T-helper 1 cell treated with Interleukin-12 subunit alpha and Interleukin-12 subunit beta and Interleukin-4 antibody, amounts not matched to agents 30 ng/mL and 1 ng/mL, for 36 hours (primary cell): ENCODE results near the gene MAML2. TPM values are rescaled to one million over a fixed set of nuclear protein-coding genes. Genes with fewer than 3 reads are reported as not detected.
"Not testable (repeated sequence)": the region's sequence is repeated elsewhere in the genome, so short reads cannot be mapped to it uniquely, and the experiment has no call there.

Source experiments
- intact Hi-C: fragments of 100-400 bp; cut with micrococcal nuclease; formaldehyde crosslinking; loops from one replicate; pipeline ENCODE4 v1.15.1; 2024
- total RNA-seq: library from RNA; stranded (reverse); gene quantifications from 2 replicates; pipeline ENCODE4 v1.2.3, GENCODE V29; 2022

MAML2 gene
- total RNA-seq, 1 donor from 2014 or later: 14.8 TPM

DNA sequence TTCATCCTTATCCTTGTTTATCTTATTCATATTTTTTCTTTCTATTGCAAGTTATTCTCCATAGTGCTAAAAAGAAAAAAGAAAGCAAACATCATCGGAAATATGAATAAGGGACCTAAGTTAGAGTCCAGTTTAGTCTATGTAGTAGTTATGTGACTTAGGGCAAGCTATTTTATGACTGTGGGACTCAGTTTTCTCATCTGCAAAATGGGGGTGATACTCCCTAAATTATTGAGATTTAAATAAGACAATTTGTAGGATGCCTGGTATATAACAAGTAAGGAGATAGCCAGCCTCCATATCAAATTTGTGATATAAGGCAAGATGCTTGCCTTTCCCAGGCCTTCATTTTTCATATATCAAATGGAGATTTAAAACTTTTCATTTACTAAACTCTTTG is 69.5 kb downstream of the MAML2 start:
- intact Hi-C loops: loop anchor here (2.0 kb wide), 1 partner anchor 13 kb away; no protein-coding TSS in a partner anchor

DNA sequence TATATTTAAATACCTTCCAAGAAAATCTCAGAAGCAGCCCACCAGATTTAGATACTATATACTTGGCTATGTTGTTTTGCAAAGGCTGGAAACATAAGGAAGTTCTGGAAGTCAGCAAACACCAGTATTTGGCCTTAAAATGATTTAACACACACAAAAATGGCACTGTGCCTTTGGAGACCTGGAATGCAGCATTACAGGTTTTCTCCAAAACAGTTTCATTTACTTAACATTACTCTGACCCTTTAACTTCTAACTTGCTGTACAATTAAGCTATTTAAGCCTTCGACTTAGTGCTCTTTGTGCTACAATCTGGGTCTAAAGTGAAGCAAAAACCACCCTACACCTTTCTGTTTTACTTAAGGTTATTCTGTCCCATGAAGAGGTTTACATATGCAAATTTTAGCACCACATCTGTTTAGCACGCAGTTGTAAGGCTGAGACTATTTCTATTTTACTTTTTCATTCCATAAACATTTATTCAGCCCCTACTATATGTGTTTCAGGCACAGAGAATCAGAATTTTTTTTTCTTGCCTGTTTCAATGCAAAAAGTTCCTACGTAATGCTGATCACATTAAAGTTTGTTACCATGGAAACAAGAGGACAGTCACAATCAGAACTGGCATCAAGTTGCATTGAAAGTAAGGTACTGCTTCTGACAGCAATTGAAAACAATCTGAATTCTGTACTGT is 70.3 kb downstream of the MAML2 start:
- intact Hi-C loops: loop anchor here (2.0 kb wide), 1 partner anchor 14 kb away; no protein-coding TSS in a partner anchor

DNA sequence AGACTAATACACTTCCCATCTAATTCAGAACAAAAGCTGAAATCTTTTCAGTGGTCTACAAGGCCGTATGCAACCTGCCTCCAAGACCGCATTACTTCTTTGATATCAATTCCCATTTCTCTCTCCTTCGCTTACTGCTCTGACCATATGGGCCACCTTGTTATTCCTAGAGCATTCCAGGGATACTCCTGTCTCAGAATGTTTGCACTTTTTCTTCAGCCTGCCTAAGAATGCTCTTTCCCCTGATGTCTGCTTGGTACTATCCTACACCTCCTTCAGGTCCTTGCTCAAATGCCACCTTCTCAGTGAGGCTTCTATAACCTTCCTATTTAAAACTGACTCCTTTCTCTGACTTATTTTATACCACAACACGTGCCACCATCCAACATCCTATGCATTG is 71.2 kb downstream of the MAML2 start:
- intact Hi-C loops: loop anchor here (2.0 kb wide), 1 partner anchor 15 kb away; no protein-coding TSS in a partner anchor

DNA sequence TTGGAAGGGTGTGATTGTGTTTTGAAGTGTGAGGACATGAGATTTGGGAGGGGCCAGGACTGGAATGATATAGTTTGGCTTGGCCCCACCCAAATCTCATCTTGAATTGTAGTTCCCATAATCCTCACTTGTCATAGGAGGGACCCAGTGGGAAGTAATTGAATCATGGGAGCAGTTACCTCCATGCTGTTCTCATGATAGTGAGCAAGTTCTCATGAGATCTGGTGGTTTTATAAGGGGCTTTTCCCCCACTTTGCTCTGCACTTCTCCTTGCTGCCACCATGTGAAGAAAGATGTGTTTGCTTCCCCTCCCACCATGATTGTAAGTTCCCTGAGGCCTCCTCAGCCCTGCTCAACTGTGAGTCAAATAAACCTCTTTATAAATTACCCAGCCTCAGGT is 71.6 kb downstream of the MAML2 start:
- intact Hi-C loops: not testable (repeated sequence)

DNA sequence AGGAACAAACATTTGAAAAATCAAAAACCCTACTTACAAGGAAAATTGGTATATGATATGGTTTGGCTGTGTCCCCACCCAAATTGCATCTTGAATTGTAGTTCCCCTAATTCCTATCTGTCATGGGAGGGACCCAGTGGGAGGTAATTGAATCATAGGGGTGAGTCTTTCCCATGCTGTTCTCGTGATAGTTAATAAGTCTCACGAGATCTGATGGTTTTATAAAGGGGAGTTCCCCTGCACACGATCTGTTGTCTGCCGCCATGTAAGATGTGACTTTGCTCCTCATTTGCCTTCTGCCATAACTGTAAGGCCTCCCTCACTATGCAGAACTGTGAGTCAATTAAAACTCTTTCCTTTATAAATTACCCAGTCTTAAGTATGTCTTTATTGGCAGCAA is 74.5 kb downstream of the MAML2 start:
- intact Hi-C loops: not testable (repeated sequence)

DNA sequence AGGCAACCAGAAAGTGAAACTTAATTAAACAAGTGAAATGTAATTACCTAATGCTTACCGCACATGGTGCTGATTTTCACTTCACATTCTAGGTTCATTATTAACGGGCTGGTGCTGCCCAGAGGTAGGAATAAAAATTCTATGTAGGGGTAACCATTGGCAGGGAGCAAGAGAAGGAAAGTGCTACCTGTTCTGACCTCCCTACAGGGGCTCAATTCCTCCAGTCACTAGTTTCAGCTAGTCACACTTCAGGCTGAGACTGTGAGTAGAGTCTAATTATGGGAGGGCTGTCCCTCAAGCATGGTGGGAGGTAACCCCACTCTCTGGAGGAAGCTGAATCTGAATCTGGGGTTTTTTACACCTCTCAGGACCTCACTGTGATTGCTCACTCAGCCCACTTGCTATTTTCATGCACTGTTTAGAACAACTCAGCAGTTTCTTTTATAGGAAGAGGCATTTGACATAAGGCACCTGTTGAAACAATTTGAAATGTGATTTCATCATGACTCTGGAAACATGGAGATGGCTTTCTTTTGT is 75.4 kb downstream of the MAML2 start:
- intact Hi-C loops: loop anchor here (1.0 kb wide), 1 partner anchor 9 kb away; no protein-coding TSS in a partner anchor

DNA sequence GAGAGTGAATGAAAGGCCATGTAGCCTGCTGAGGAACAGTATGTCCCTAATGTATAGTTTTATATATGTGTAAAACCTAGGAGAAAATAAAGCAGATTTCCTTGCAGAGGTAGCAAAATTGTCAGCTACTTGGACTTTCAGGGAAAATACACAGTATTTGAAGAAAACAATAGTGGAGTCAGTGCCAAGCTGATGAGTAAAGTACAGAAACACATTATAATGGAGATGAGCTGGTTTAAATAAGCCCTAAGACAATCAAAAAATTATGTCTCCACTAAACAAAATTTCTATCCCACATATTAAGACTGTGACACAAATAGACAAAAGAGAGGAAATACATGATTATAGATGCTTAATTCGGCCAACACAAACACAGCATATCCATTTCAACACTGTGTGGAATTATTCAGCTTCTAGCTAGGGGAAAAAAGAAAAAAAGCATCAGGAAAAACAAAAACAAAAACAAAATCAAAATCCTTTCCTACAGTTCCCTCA is 75.9 kb downstream of the MAML2 start:
- intact Hi-C loops: loop anchor here (1.0 kb wide), 1 partner anchor 9 kb away; no protein-coding TSS in a partner anchor

DNA sequence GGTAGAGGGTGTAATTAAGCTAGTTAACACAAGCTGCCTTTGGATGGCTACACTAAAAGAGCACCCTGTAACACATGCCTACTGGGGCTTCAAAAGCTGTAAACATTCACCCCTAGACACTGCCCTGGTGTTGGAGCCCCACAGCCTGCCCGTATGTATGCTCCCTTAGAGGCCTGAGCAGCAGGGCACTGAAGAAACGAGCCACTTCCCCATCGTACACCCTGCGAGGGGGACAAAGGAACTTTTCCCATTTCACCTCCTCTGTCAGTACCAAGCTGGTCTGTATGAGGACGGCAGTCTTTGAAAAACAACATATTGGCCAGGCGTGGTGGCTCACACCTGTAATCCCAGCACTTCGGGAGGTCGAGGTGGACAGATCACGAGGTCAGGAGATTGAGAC is 77.0 kb downstream of the MAML2 start:
- intact Hi-C loops: no loop called here

DNA sequence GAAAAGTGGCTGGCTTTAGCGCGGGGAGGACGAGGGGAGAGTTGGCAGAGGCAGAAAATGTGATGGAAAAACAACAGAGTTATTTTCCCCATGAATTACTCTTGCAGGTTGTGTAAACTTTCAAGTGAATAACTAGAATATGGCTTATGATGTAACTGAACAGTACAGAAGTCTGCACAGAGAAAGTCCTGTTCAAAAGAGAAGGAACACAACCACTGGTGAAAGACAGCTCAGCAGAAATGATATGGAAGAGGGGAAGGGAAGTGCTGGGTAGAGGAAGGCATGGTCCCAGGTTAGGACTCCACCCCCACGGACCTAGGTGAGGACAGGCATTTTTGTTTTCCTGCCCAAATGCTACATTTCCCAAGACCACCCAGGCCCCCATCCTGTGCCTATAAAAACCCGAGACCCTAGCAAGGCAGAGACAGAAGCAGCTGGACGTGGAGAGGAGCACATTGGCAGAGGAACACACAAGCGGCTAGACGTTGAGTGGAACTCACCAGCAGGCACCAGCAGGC is 77.7 kb downstream of the MAML2 start:
- intact Hi-C loops: no loop called here

DNA sequence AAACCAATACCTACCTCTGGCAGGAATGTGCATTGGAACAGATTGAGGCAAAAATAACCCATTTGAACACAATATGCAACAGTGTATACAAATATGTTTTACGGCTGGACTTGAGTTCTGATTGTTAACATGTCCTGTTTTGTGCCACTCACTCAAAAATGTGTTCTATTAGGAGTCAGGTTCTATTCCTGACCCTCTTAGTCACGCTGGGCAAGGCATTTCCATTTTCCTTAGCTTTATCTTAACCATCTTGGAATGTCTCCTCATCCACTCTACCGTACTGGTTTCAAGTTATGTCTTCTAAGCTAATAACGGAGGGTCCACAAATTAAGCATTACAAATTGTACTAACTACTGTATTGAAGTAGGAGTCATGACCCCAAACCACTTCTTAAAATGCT is 78.6 kb downstream of the MAML2 start:
- intact Hi-C loops: no loop called here

DNA sequence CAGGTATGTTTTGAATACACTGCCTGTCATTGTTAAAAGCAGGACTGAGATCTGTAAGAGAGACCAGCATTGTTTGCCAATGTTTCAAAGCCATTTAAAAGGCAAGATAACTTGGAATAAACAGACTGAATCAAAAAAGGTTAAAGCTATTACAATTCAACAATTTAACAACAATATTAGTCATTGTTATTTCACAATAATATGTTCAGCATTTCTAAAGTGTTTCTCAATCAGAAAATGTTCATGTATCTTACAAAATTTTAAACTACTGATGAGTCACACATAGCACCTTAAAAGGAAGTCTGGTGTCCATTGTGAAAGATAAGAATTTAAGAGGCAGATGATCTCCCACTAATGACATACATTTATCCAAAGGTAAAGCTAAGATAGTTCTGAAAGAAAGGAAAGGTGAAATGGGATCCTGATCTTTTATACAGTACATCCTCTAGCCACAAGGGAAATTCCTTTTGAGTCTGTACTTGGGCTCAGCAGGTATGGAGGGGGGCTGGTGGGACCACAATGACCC is 79.7 kb downstream of the MAML2 start:
- intact Hi-C loops: no loop called here

DNA sequence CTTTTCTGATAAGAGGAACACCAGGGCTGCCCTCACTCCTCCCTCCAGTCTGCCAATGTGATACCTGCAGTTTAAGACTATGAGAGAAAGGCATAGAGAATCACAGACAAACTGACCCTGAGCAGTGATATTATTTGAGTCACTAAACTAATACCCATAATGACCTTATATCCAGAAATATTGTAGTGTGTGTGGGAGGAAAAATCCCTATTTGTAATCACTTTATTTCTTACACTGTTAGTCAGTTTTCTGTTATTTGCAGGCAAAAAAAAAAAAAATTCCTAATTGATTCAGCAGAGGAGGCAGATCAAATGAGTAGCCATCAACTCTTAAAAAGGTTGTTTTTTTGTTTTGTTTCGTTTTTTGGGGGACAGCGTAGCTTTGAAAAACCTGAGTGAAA is 82.5 kb downstream of the MAML2 start:
- intact Hi-C loops: no loop called here

DNA sequence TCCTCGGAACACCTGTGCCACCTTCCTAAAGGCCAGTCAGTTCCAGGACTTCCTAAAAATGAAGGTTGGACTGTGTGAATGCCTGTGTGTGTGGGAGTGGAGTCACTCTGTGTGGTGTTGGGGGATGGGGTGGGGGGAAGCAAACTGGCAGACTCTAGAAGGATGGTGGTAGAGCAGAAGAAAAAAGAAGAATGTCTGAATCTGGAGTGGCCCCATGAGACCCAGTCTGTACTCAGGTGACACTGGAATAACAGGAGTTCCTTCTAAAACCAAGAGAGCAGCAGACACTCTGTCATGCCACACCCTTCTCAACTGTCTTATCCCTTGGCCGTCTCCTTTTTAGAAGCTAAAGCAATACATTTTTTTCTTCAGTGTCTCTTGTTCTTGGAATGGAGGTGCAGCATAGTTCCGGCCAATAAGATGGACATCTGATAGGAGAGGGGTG is 82.9 kb downstream of the MAML2 start:
- intact Hi-C loops: no loop called here

DNA sequence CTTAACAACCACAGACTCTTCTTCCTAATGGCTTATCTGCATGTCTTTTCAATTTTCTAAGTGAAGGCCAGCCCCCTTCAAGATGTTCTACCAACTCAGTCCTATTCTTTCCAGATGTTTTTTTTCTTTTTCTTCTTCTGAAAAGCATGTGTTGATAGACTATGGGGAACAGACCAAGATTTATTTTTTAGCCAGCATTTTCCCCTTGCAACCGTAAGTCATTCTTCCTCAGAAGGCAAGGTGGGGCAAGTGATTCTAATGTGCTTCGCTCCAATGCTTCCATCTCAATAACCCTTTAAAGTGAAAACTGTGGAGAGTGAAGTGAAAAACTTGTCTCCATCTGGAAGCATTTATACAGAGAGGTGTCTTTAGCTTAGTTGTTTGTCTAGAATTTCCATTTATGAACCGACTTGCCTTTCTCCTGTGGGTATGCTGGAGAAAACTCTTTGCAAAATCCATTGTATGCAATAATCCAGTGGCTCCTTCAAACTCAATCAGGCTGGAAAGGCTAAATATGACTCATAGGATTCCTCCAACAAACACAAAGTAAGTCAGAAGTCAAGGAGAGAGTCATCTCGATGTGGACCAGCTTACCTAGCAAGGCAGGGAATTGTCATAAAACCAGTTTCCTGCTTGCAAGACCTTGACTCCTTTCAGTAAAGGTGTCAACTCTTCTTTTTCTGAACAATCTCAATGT is 83.7 kb downstream of the MAML2 start:
- intact Hi-C loops: loop anchor here (2.0 to 10.0 kb wide), 8 partner anchors 34 to 1107 kb away; partner anchors contain the start of genes JRKL, MTMR2 and SESN3

DNA sequence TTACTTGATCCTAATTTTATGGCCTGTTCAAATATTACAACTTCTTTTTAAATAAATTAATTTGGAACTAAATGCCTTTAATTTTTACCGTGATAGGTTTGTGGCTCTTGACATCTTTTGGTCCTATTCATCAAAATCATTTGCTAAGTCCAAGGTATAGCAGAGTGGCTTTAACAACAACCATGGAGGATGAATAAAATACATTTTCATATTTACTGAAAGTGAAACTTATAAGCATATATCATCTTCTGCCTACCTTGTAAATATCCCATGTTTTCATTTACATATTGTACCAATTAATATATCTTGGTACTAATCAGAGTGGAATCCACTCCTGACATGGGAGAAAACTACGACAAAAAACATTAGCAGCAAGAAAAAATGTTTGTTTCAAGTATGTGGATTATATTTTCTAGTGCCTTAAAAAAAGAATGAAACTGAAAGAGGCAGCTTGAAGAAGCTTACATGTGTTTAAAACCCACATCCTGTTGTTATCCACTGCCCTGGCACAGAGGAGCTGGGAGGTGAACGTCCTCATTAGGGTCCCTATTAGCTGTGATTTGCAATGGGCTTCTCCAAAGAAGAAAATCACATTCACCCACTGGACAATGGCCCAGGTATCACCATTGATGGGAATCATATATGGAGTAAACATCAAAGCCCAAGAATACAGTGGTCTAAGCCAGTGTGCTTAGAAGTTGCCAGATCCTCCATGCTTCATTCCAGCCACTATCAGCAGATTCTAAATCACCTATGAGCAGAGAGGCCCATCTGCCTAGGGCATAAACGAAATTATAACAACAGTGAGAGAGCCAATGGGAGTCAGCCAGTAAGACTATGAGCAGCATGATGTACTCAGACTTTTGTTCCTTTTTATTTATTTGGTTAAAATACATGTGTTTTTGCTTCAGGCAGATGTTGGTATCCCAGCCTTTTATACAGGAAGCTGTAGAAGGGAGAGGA is 84.7 kb downstream of the MAML2 start:
- intact Hi-C loops: loop anchor here (1.0 to 10.0 kb wide), 13 partner anchors 9 to 1106 kb away; partner anchors contain the start of genes CEP57, JRKL, MAML2 and MTMR2

DNA sequence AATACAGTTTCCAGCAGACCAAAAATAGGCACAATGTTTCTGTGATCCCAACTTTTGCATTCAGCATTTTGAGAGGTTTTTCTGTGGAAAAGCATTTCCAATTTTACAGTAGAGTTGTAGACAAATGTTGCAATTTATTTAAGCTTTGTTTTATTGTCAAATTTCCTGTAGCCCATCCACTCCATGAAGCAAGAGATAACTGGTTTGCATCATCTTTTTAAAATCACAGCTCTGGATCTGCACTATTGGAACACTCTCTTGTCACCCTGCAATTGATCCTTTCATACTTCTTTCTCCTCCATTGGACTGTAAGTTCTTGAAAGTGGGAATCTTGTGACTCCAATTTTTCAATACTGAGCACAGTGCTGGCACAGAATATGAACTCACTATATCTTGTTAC is 86.0 kb downstream of the MAML2 start:
- intact Hi-C loops: loop anchor here (5.0 to 10.0 kb wide), 6 partner anchors 135 to 1105 kb away; partner anchors contain the start of genes JRKL, MTMR2 and SESN3

DNA sequence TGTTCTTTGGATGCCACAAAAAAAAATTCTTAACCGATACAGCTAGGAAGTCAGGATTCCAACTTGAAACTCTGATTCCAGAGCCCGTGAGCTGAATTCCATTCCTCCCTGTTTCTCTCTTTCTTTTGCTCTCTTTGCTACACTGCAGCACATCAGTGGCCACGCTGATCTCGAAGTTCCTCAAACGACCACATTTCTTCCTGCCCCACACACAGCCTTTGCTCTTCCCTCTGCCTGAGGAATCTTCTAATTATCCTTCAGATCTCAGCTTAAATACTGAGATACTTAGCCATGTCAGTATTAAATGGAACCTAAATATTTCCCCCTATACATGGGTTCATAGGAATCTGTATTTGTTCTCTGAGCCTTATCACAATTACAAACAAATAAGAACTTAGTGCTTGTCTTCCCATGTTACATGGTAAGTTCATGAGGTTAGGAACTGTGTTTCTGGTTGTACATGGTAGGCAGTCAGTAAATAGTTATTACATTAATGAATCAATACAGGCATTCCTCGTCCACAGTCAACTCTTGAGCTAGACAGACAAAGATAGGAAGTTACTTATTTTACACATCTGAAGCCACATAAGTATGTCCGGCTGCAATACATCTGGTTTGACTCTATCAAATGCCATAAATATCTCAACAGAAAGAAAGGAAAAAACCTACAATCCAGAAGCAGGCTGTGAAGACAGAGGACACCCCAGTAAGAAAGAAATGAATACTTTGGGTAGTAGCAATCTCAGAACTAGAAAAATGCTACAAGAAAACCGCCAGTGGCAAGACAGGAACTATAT is 86.6 kb downstream of the MAML2 start:
- intact Hi-C loops: loop anchor here (5.0 to 10.0 kb wide), 6 partner anchors 136 to 1104 kb away; partner anchors contain the start of genes JRKL, MTMR2 and SESN3

DNA sequence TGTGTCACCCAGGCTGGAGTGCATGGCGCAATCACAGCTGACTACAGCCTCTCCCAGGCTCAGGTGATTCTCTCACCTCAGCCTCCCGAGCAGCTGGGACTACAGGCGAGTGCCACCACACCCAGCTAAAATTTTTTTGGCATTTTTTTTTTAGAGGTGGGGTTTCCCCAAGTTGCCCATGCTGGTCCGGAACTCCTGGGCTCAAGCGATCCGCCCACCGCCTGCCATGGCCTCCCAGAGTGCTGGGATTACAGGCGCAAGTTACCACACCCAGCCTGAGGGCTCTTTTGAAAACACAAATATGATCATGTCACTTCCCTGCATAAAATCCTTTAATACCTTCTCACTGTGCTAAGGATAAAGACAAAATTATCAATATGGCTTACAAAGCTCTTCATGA is 88.1 kb downstream of the MAML2 start:
- intact Hi-C loops: loop anchor here (1.0 to 10.0 kb wide), 7 partner anchors 9 to 1103 kb away; partner anchors contain the start of genes JRKL, MTMR2 and SESN3

DNA sequence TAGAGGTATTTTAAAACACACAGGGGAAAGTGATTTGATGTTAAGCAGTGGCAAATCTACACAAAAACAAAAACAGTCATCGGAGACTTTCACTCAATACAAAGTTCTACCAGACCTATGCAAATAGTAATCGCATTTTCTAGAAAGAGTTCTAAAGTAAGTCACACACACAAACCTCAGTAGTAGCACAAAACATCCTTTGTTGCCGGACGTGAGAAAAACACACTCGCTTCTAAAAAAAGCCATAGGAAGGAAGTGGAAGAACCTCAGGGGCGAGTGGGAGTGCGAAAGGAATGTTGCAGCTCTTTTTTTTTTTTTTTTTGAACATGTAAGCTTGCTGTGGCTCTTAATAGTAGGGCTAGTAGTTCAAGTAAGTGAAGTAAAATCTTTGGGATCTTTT is 88.9 kb downstream of the MAML2 start:
- intact Hi-C loops: loop anchor here (1.0 to 10.0 kb wide), 2 partner anchors 8 to 329 kb away; partner anchors contain the start of gene MTMR2
